Caki2 (cell line): ENCODE results near the gene DENND5B. TPM values are rescaled to one million over a fixed set of nuclear protein-coding genes. Genes with fewer than 3 reads are reported as not detected.
"Not testable (repeated sequence)": the region's sequence is repeated elsewhere in the genome, so short reads cannot be mapped to it uniquely, and the experiment has no call there.

Experiments
- DNase-seq: peaks from one replicate; pipeline ENCODE4 v3.0.0-alpha.2; 2015; ENCODE audit warnings: low read depth
- in situ Hi-C: cut with HindIII; loops from 2 replicates; pipeline ENCODE4 v1.10.0; 2016; ENCODE audit warnings: low sequenced_read_pairs, low pct_unique_long_range_greater_than_20kb, mixed read lengths
- total RNA-seq: library from RNA; depleted of rRNA; stranded (reverse); fragments of >200 nt; shearing (Covaris generic); gene quantifications from 2 replicates; pipeline ENCODE4 v1.2.3, GENCODE V29; 2014; ENCODE audit warnings: low replicate concordance

Gene DENND5B
- total RNA-seq, 1 experiment from 2014 or later: 27.7 TPM

GRCh38 chr12:31599053-31599452 lies 8.1 kb upstream of the DENND5B start:
- in situ Hi-C loops: no loop called here
- no peak for DNase-seq

GRCh38 chr12:31597066-31597465 lies 6.1 kb upstream of the DENND5B start:
- in situ Hi-C loops: no loop called here

GRCh38 chr12:31594681-31595080 lies 3.7 kb upstream of the DENND5B start:
- DNase-seq: no peak
- in situ Hi-C loops: no loop called here

More at GRCh38 chr12:31597066-31597465, 6.1 kb upstream of the DENND5B start:
- no peak for DNase-seq

- peak; percentile 59 for DNase-seq
- in situ Hi-C loops: no loop called here
These were observed 505 bp upstream of the DENND5B start for GRCh38 chr12:31591380-31591901.

GRCh38 chr12:31589904-31590641 lies 863 bp downstream of the DENND5B start:
- in situ Hi-C loops: no loop called here

GRCh38 chr12:31589598-31589903 lies 1.4 kb downstream of the DENND5B start:
- DNase-seq: no peak
- in situ Hi-C loops: no loop called here

More at GRCh38 chr12:31589904-31590641, 863 bp downstream of the DENND5B start:
- peak; percentile 76 for DNase-seq

GRCh38 chr12:31588976-31589375 lies 2.0 kb downstream of the DENND5B start:
- DNase-seq: peak; percentile 33
- in situ Hi-C loops: no loop called here

GRCh38 chr12:31586728-31587127 lies 4.2 kb downstream of the DENND5B start:
- no peak for DNase-seq
- in situ Hi-C loops: no loop called here

- DNase-seq: no peak
- in situ Hi-C loops: no loop called here
These were observed 5.0 kb downstream of the DENND5B start for GRCh38 chr12:31585895-31586294.

- DNase-seq: peak; percentile 40
- in situ Hi-C loops: no loop called here
These were observed 5.7 kb downstream of the DENND5B start for GRCh38 chr12:31585271-31585670.

- DNase-seq: no peak
- in situ Hi-C loops: no loop called here
These were observed 6.2 kb downstream of the DENND5B start for GRCh38 chr12:31584782-31585181.

GRCh38 chr12:31583878-31584277 lies 7.1 kb downstream of the DENND5B start:
- in situ Hi-C loops: no loop called here
- DNase-seq: no peak

- in situ Hi-C loops: no loop called here
- no peak for DNase-seq
These were observed 8.8 kb downstream of the DENND5B start for GRCh38 chr12:31582155-31582554.

GRCh38 chr12:31578632-31579031 lies 12.3 kb downstream of the DENND5B start:
- in situ Hi-C loops: no loop called here
- peak; percentile 55 for DNase-seq

- in situ Hi-C loops: no loop called here
- no peak for DNase-seq
These were observed 15.9 kb downstream of the DENND5B start for GRCh38 chr12:31574803-31575575.

- in situ Hi-C loops, DNase-seq: not testable (repeated sequence)
These were observed 16.6 kb downstream of the DENND5B start for GRCh38 chr12:31574367-31574766.

- DNase-seq: no peak
- in situ Hi-C loops: no loop called here
These were observed 17.9 kb downstream of the DENND5B start for GRCh38 chr12:31572900-31573600.

- peak; percentile 39 for DNase-seq
- in situ Hi-C loops: no loop called here
These were observed 20.1 kb downstream of the DENND5B start for GRCh38 chr12:31570880-31571279.

- in situ Hi-C loops, DNase-seq: not testable (repeated sequence)
These were observed 21.4 kb downstream of the DENND5B start for GRCh38 chr12:31569517-31569916.
